Measurements from ENCODE around the gene ESRRG.
"Not testable (repeated sequence)": the region's sequence is repeated elsewhere in the genome, so short reads cannot be mapped to it uniquely, and the experiment has no call there.

ESRRG gene

GRCh38 chr1:216723274-216723780, at the start of gene ESRRG:
Gene ESRRG, minus strand, starts transcription at chr1:216723429. Its CDS starts 130 bp downstream, at chr1:216723299.
- no peak for DNase-seq

GRCh38 chr1:216771922-216772321, 48.7 kb upstream of the ESRRG start:
- no peak for DNase-seq

DNA sequence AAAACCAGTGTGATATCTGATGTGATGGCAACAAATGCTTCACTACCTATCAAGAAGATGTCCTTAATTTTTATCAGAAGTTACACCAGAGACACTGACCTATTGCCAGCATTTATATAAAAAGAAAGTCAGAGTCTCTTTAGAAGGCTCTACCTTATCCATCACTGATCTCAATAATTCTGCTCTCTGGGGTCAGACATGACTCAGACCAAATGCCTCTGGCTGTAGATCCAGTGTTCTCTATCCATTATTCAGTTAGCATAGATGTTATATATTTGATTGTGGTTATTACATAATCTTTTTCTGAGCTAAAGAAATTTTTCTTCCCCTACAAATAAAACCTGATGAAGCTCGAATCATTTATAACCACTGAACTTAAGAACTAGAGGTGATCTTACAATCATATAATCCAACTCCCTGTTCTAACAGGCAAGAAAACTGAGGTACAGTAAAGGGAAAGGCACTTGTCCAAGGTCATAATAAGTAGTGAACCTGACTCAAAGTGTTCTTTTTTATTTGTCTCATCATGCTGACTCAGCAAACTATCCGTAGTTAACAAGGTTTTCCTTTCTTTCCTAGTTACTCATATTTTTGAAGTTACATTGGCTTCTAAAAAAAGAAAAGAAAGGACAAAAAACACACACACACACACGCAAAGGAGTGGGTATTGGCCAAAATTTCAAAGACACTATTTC, 43.6 kb upstream of the ESRRG start:
- no peak for DNase-seq

DNA sequence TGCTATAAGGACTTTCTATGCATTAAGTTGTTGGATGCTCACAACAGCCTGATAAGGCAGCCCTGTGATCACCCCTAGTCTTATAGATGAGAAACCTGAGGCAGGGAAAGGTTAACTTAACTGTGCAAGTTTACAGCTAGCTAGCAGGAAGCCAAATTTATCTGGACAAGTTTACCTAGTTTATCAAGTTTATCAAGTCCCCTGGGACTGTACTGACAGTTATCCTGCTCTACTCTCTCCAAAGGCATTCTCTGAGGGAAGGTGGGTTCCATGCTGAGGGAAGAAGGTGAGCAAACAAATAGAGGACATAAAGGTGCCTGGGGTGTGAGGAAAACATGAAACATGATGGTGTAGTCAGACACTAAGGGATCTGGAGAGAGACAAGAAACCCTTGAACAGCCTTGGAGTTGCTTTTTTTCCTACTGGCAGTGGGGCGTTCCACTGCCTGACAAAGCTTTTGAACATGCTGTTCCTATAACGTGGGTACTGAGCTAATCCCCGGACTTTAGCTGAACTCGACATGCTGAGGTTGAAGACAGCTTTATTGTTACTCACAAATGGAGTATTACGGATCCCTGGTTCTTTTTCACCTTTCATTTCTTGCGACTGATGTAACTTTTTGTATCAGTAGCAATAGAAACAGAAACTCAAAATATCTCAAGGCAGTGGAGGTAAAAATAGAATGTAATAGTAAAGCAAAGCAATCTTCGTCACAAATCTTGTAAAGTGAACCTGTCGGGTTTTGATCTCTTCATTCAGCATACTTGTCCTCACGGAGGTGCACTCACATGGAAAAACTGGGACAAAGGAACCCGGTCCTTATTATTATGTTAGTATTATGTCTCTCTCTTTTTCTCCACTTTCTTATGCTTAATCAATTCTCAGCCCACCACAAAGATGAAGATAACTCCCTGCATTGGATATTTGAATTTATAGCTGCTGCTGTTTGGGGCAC, 42.4 kb upstream of the ESRRG start:
- no peak for DNase-seq

DNA sequence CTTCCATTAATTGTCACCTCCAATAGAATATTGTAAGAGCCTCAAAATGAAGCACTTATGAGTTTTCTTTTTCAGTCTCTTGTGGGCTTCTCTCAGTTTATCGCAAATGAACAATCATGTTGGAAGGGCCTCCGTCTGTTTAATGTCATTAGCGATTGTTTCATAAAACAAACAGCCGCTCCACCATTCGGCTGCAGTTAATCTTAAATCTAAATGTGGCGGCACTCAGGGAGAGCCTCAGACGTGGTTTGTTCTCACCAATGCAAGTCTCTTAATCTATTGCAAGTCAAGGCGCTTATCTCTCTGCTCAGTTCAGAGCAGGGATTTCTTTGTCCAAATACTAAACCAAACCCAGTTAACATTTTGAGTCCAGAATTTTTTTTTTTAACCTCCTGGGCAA, 34.9 kb upstream of the ESRRG start:
- no peak for DNase-seq

DNA sequence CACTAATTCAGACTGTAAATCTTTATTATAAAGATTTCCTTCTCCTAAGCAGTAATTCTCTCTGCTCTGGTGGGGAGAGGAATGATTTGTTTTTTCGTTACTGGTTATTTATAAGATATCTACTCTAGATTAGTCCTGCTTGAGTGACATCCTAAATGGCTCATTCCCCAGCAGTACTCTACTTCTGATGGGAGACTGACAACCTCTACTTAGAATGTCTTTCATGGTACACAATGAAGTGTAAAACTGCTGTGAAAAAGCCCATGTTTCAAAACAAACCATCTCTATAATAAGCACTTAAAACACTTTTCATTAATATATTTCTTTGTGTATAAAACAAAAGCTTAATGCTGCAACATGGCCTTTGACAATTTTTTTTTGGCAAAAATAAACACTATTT, 33.9 kb upstream of the ESRRG start:
- DNase-seq = no peak

DNA sequence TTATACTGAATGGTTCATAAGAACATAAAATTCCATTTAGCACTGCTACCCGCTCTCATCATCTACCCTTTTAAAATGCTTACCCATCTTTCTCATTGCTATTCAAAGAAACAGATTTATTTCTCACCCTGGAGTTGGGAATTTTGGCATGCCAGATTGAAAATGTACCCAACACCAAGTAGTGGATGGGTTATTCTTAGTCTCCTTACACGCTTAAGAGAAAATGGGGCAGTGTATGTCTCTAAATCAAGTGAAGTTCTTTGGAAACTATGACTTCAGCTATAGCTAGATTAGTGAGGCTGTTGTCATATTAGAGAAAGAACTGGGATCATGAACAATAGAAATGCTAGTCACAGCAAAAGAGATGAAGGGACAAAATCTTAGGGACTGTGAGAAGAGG, 27.7 kb upstream of the ESRRG start:
- no peak for DNase-seq

GRCh38 chr1:216750031-216750627, 26.9 kb upstream of the ESRRG start:
- no peak for DNase-seq

GRCh38 chr1:216749232-216749631, 26.0 kb upstream of the ESRRG start:
- DNase-seq = no peak

DNA sequence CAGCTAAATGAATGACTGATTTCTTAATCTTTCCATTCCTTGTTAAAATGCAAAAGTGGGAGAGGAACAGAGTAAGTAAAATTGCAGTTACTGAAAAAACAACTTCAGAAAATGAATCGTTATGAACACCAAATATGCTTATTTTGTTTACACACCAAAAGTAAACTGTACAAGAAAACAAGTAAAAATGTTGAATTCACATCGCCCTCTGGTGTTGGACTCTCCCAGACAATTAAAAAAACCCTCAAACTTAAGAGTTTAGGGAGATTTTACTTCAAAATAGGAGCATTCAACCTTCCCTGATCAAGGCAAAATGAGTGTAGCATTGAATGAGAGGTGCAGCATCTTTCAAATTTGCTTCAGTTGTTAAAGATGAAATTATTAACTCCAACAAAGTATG, 19.4 kb upstream of the ESRRG start:
- DNase-seq = no peak

DNA sequence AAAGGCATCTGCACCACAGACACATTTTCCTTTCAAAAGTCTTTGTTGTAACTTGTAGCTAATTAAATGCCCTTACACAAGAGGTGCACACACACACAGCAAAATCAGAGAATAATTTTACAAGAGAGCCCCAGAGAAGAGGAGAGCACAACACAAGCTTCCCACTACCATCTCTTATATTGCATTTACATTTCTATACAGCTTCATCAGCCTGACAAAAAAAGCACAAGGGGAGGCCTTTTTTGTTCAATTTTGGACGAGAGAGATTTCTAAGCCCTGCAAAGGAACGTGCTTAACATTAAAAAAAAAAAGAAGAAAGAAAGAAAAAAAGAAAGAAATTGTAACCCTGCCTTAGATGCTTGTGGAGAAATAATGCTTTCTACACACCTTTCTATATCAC, 17.1 kb upstream of the ESRRG start:
- DNase-seq = no peak

- no peak for DNase-seq
These were observed 16.6 kb upstream of the ESRRG start for GRCh38 chr1:216739793-216740192.

DNA sequence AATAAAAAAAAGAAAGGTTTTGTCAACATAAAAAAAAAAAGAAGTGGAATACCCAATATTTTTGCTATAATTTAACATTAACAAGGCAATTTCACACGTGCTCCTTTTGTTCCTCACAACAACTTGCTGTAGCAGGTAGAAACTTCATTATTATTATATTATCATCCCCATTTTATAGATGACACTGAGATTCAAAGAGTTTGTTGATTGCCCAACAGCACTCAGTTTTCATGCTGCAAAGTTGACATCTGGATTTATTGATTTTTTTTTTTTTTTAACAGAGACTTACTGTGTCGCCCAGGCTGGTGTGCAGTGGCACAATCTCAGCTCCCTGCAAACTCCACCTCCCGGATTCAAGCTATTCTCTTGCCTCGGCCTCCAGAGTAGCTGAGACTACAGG, 8.9 kb upstream of the ESRRG start:
- no peak for DNase-seq

- no peak for DNase-seq
These were observed 8.3 kb upstream of the ESRRG start for GRCh38 chr1:216731562-216731961.

DNA sequence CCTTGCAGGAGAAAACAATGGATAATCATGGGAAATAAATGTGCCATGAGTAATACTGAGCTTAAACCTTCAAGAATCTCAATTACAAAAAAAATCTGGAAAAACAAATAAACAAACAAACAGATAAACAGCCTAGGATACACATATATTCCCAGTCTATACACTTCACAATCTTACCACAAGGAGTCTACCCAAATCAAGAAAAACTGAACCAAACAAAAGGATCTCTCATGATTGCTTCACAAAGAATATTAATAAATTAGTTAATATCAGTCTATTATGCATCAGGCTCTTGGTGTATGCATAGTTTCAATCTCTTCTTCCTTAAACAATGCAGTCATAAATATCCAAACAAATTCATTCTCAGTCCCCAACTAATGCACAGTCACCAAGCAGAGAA, 3.2 kb upstream of the ESRRG start:
- no peak for DNase-seq

DNA sequence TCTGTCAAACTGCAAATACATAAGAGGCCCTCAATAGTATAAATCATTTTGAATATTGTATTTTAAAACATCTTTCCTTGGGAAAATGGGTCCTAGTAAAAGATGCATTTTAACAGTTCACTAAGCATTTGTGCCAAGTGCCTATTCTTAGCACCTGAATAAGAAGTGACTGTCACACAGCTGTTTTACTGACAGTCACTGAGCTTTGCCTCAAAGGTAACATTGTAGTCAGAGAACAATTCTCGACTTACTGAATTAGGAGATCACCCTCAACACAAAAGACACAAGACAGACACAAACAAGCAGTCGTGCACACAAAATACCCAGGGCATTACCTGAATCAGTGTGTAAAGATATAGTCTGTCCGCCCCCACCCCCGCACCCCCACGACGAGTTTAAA, 408 bp downstream of the ESRRG start:
- DNase-seq = no peak

DNA sequence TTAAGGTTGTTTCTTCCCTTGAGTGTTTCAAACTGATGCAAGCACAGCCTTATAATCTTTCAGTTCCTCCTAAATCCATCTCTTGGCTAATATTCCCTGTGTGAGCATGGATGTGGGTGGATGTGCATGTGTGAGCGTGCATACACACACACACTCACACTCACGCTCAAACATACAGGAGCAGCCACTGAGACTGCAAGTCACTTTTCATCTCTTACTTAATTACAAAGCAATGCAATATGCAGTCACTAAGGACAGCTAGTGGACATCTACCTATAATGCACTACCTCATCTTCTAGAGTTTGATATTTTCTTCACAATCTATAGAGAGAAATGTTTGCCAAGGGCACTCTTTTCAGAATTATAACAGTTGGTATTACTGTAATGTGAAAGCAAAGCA, 1.4 kb downstream of the ESRRG start:
- DNase-seq = no peak

- DNase-seq = no peak
These were observed 2.2 kb downstream of the ESRRG start for GRCh38 chr1:216721062-216721461.

DNA sequence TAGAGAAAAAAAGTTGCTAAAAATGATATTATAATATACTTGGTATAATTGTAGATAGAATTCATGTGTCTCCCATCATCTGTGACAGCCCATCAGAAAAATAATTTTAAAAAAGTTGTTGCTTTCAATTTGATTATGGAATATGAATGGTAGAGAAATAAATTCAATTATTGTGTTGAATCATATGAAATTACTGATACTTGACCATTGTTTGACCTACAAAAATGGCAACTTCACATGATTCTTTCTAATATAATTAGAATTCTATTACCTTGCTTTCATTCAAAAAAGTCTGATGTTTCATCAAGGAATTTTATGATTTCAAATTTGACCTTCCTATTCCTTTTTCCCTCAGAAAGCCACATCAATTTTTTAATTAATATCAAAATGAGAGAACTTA, 11.5 kb downstream of the ESRRG start:
- no peak for DNase-seq

DNA sequence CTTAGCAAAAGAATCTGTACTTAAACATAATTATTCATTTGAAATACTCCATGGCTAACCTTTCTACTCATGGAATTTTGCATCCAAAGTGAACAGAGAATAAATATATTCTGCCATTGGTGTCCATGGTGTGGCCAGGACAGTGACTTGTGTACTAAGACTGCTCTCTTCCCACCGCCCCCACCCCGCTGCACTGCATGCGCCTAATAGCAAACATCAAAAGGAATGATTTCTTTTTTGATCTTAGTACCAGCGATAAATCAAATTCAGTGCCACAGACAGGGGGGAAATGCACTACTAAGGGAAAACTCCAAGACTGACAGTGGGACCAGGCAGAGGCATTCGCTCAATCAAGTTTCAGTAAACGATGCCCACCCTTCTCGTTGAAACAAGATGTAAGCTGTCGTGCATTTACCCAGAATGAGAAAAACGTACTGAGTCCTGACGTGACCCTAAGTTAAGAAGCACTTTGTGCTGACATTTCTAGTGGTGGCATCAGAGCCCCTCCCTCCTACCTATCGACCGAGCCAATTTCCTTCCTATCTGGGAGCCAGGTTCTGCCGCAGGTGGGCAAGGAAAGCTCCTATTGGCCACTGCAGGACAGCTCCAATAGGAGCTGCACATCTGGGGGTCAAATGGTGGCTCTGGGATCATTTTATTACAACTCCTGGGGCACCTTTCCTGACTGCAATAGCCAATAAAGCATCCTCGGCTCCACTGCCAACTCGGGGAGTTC, 12.5 kb downstream of the ESRRG start:
- DNase-seq = no peak

DNA sequence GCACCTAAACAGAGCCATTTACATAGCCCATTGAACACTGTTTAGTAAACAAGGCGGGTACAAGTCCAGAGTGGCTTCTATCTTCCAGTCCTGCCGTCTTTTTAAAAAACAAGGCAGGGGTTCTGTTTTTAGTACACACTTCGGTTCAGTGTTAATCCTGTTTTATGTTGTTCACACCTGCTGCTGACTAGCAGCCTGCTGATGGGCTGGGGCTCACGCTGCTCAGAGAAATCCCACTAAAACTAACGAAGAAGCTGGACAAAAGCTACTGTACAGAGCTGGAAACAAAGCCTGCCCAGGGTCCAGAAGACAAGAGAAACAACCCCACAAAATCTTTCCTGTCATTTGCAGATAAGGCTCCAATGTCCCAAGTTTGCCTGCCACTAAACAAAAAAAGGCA, 13.2 kb downstream of the ESRRG start:
- no peak for DNase-seq

- DNase-seq = no peak
These were observed 17.6 kb downstream of the ESRRG start for GRCh38 chr1:216705676-216706075.

DNA sequence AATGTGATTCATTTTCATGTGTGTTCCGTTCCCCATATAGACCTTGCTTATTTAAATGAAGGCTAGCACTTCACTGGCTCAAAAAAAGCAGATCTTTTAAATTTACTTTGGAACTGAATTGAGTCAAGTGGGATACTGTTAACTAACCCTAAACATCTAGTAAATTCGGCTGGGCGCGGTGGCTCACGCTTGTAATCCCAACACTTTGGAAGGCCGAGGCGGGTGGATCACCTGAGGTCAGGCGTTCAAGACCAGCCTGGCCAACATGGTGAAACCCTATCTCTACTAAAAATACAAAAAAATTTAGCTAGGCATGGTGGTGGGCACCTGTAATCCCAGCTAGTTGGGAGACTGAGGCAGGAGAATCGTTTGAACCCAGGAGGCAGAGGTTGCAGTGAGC, 19.2 kb downstream of the ESRRG start:
- not testable (repeated sequence) for DNase-seq
